ENCODE measurements around the gene COLGALT1.

Gene COLGALT1

DNA sequence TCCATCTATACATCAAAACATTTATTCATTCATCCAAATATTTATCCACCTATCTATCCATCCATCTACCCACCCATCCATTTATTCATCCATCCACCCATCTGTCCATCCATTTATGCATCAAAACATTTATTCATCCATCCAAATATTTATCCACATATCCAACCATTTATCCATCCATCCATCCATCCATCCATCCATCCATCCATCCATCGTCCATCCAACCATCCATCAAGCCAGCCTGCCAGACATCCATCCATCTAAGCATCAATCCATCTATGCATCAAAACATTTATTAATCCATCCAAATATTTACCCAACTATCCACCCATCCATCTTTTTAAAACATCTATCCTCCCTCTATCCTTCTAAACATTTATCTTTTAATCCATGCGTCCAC lies 70.5 kb downstream of the COLGALT1 start:
- DNase-seq, result no peak

- DNase-seq, result no peak
These were observed 71.1 kb downstream of the COLGALT1 start for GRCh38 chr19:17626456-17627015.

DNA sequence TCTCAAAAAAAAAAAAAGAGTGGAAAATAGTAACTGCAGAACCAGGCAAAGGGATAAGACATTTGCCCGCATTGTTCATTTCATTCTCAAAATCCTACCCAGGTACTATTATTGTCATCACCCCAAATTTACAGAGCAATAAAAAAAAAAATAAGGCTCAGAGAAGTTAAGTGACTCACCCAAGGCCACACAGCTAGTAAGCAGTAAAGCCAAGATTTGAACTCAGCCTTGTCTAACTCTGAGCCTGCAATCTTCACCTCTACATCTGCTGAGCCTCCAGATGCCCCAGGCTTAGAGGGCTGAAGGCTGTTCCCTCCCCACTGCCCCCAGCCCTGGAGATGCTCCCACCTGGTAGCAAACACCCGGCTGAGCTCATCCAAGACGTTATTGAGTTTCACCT lies 71.7 kb downstream of the COLGALT1 start:
- no peak for DNase-seq

DNA sequence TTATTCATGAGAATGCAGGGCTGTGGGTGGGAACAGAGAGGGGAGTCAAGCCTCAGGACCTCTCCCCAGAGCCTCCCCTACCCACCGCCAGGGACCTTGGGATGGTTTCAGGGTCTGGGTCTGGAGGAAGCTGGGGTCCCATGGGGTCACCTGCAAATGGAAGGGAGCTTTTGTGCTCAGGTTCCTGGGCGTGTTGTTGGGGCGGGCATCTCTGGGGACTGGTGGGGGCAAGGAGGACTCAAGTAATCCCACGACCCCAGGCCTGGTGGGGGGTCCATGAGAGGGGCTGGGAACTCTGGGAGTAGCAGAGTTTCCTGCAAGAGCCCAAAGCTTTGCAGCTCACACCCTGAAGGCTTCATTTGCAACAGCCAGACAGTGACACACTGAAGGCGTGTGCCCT lies 72.5 kb downstream of the COLGALT1 start:
- no peak for DNase-seq

DNA sequence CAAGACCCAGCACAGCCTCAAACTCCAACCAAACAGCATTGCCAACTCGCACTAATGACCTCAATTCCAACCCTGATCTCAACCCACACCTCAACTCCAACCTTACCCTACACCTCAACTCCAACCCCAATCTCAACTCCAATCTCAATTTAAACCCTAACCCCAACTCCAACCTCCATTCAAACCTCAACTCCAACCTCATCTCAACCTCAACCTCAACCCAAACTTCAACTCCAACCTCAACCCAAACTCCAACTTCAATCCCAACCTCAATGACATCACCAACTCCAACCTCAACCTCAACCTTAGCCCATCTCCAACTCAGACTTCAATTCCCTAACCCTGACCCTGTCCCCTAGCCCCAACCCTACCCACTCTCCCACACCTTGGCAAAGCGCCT lies 74.3 kb downstream of the COLGALT1 start:
- no peak for DNase-seq

GRCh38 chr19:17632577-17632976 lies 77.1 kb downstream of the COLGALT1 start:
- DNase-seq, result no peak
